Measurements from ENCODE around the gene COG5. TPM values are rescaled to one million over a fixed set of nuclear protein-coding genes. Genes with fewer than 3 reads are reported as not detected.
A peak's percentile ranks its signal among the peaks of the same experiment; 100 is the strongest.

The COG5 gene
- total and polyA plus RNA-seq, 5 experiments from 2014 or later, result 24.3 to 64.6 (median 30.9) TPM

DNA sequence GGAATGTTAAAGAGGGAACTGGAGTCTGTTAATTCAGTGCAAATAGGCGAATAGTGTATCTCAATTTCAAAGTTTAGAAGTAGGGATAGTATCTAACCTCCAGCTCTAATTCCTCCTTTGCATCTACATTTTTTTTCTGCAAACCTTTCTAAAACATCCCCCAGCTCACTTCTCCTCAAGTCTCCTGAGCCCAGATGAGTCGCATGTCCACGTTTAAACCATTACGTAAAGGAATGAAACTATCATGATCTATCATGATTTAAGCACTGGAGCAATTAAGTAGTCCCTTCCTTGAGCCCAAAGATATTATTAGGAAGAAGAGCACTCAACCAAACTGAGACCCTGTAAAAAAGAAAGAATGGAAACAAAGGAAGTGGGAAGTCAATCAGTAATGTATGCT, 64.0 kb downstream of the COG5 start:
- peaks cover 12 to 37% (median 29%) of the 10 kb centered on the region in 4 donors for H3K4me1 Mint-ChIP-seq
- H3K27ac Mint-ChIP-seq, result no peak overlapping the region
- ATAC-seq, result no peak
- POLR2A ChIA-PET, result no interaction called here
- H3K27me3 Mint-ChIP-seq, result no peaks in the 10 kb centered on the region
- no peak for DNase-seq
- H3K36me3 Mint-ChIP-seq, result peaks cover 0 to 18% (median 4%) of the 10 kb centered on the region in 3 donors
- no peak overlapping the region for H3K4me3 Mint-ChIP-seq
- peaks cover 0 to 14% (median 0%) of the 10 kb centered on the region in 9 donors for H3K9me3 Mint-ChIP-seq

DNA sequence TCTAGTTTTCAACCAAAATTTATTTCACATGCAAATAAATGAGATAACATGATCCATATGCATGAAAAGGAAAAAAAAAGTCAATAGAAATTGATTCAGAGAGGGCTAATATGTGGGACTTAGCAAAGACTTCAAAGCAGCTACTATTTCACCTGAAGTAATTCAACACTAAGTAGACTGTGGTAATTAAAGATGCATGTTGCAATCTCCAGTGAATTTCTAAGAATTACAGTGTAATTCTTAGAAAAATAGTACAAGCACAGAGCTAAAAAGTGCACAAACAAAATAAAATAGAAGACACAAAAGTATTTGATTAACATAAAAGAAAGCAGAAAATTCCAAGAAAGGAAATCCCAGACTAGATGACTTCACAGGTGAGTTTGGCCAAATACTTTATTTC, 68.2 kb downstream of the COG5 start:
- POLR2A ChIA-PET, result no interaction called here
- H3K36me3 Mint-ChIP-seq, result peaks cover 0 to 23% (median 16%) of the 10 kb centered on the region in 3 donors
- H3K27me3 Mint-ChIP-seq, result no peaks in the 10 kb centered on the region
- no peak overlapping the region for H3K4me3 Mint-ChIP-seq
- ATAC-seq (no peak), DNase-seq (no peak)
- H3K27ac Mint-ChIP-seq, result no peak overlapping the region
- H3K4me1 Mint-ChIP-seq, result peaks cover 23 to 58% (median 32%) of the 10 kb centered on the region in 4 donors
- peaks cover 0 to 14% (median 0%) of the 10 kb centered on the region in 9 donors for H3K9me3 Mint-ChIP-seq

DNA sequence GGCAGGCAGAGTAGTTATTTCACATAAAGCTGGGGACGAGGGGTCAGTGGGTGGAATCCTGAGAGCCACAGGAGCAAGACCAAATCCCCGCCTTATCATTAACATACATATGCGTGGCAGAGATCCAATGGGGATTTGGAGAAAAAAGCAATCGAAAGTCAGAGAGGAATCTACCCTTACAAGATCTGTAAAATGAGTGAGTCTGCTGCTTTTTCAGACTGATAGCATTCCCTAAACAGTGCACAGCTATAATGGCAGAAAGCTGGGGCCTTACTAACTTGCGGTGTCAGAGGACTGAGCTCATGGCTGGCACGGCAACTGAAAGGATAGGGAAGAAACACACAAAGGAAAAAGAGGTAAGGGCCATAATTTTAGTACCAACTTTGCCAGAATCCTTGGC, 68.8 kb downstream of the COG5 start:
- peak overlapping the region in 1 of 10 donors; percentile 16 for H3K4me3 Mint-ChIP-seq
- ATAC-seq (no peak), DNase-seq (no peak)
- H3K27ac Mint-ChIP-seq, result peak overlapping the region in 2 of 10 donors; percentile 6 to 63
- H3K36me3 Mint-ChIP-seq, result peaks cover 0 to 23% (median 17%) of the 10 kb centered on the region in 3 donors
- H3K9me3 Mint-ChIP-seq, result peaks cover 0 to 13% (median 0%) of the 10 kb centered on the region in 9 donors
- POLR2A ChIA-PET, result no interaction called here
- H3K27me3 Mint-ChIP-seq, result no peaks in the 10 kb centered on the region
- peaks cover 27 to 62% (median 35%) of the 10 kb centered on the region in 4 donors for H3K4me1 Mint-ChIP-seq

DNA sequence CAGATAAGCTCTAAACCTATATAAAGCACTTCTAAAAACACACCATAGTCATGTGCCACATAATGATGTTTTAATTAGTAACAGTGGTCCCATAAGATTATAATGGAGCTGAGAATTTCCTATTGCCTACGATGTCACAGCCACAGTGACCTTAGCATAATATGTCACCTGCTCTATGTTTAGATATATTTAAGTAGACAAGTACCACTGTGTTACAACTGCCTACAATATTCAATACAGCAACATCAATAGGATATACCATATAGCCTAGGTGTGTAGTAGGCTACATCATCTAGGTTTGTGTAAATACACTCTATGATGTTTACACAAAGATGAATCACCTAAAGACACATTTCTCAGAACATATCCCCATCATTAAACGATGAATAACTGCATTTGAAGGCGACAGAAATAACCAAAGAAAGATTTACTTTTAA, 69.4 kb downstream of the COG5 start:
- peak overlapping the region in 1 of 10 donors; percentile 27 for H3K4me3 Mint-ChIP-seq
- H3K27me3 Mint-ChIP-seq, result no peaks in the 10 kb centered on the region
- no peak for DNase-seq
- H3K36me3 Mint-ChIP-seq, result peaks cover 0 to 20% (median 17%) of the 10 kb centered on the region in 3 donors
- no peak for ATAC-seq
- H3K27ac Mint-ChIP-seq, result no peak overlapping the region
- H3K9me3 Mint-ChIP-seq, result peaks cover 0 to 10% (median 0%) of the 10 kb centered on the region in 9 donors
- peaks cover 25 to 59% (median 35%) of the 10 kb centered on the region in 4 donors for H3K4me1 Mint-ChIP-seq
- POLR2A ChIA-PET, result no interaction called here

DNA sequence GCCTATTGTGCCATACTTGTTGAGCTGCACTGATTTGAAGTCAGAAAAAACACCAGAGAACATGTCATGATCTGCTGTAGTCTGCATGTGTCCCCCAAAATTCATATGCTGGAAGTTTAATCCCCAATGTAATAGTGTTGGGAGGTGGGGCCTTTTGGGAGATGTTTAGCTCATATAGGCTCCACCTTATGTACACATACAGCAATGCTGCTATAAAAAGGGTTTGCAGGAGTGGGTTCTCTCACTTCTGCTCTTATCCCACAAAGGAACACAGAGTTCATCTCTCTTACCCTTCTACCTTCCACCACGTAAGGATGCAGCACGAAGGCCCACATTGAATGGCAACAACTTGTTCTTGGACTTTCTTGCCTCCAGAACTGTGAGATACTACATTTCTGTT, 70.8 kb downstream of the COG5 start:
- no peak overlapping the region for H3K27ac Mint-ChIP-seq
- H3K4me3 Mint-ChIP-seq, result no peak overlapping the region
- POLR2A ChIA-PET, result interaction anchor here (0.8 kb wide), 1 partner anchor 230 kb away, joined by 3 read pairs; no protein-coding TSS in a partner anchor
- DNase-seq (no peak), ATAC-seq (no peak)
- H3K36me3 Mint-ChIP-seq, result peaks cover 0 to 15% (median 12%) of the 10 kb centered on the region in 3 donors
- peaks cover 23 to 58% (median 32%) of the 10 kb centered on the region in 4 donors for H3K4me1 Mint-ChIP-seq
- H3K9me3 Mint-ChIP-seq, result peaks cover 0 to 6% (median 0%) of the 10 kb centered on the region in 9 donors
- H3K27me3 Mint-ChIP-seq, result no peaks in the 10 kb centered on the region

DNA sequence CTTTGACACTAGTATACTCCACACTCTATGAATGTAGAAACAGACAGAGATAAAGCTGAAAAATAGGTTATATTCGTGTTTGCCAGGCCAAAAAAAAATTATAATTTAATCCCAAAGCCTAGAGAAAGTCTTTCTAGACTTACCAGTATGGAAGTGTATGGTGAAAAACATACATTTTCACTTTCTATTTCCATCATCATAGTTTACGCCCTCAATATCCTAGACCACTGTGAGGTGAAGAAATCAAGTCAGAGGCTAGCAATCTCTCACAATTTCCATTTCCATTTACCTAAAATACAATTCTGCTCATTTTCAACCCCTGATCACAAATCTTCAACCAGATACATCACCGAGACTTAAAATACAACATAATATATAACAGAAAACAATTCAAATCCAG, 77.7 kb downstream of the COG5 start:
- ATAC-seq, result no peak
- no peaks in the 10 kb centered on the region for H3K9me3 Mint-ChIP-seq
- peaks cover 13 to 28% (median 14%) of the 10 kb centered on the region in 4 donors for H3K4me1 Mint-ChIP-seq
- no peaks in the 10 kb centered on the region for H3K27me3 Mint-ChIP-seq
- POLR2A ChIA-PET, result no interaction called here
- DNase-seq, result no peak
- H3K27ac Mint-ChIP-seq, result peak overlapping the region in 1 of 10 donors; percentile 24
- H3K4me3 Mint-ChIP-seq, result peak overlapping the region in 1 of 10 donors; percentile 38
- H3K36me3 Mint-ChIP-seq, result peaks cover 0 to 6% (median 0%) of the 10 kb centered on the region in 3 donors

DNA sequence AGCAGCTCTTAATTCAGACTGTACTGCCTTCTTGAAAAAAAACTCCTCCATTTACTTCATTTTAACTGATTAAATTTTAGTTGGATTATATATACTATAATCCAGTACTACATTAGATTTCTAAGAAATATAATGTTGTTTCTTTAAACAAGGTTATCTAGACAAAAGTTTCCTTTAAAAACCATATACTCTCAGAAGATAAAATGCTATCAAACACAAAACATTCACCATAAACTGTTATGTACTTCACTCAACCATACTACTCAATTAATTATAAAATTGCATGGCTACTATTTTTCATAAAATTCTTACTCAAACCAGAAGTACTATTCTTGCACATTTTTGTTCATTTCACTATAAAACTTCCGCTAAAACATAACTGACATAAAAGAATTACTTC, 81.1 kb downstream of the COG5 start:
- DNase-seq (no peak), ATAC-seq (no peak)
- Mint-ChIP-seq H3K36me3 (peaks cover 0 to 2% (median 0%) of the 10 kb centered on the region in 3 donors), H3K27ac (no peak overlapping the region), H3K9me3 (no peaks in the 10 kb centered on the region), H3K4me3 (no peak overlapping the region), H3K27me3 (no peaks in the 10 kb centered on the region), H3K4me1 (peaks cover 10 to 17% (median 12%) of the 10 kb centered on the region in 4 donors)
- POLR2A ChIA-PET, result no interaction called here

DNA sequence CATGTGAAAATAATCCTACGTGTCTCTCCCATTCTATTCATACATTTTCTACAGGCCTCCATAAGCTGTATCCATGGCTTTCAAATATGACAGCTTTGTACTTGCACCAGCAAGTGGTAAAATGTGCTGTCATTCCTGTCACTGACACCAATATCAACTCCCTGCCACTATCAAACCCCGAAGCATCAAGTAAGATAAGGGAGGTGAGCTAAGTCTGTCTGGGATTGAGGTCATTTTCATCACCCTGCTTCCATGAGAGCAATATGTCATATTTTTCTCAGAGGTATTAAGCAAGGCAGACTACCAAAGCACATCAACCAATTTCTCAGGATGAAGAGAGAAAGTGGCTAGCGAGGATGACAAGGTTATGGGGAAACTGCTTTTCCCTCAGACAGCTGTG, 82.8 kb downstream of the COG5 start:
- POLR2A ChIA-PET, result no interaction called here
- no peaks in the 10 kb centered on the region for H3K9me3 Mint-ChIP-seq
- no peak for DNase-seq
- H3K4me3 Mint-ChIP-seq, result no peak overlapping the region
- peaks cover 6 to 12% (median 7%) of the 10 kb centered on the region in 4 donors for H3K4me1 Mint-ChIP-seq
- no peaks in the 10 kb centered on the region for H3K27me3 Mint-ChIP-seq
- no peaks in the 10 kb centered on the region for H3K36me3 Mint-ChIP-seq
- no peak for ATAC-seq
- H3K27ac Mint-ChIP-seq, result no peak overlapping the region

DNA sequence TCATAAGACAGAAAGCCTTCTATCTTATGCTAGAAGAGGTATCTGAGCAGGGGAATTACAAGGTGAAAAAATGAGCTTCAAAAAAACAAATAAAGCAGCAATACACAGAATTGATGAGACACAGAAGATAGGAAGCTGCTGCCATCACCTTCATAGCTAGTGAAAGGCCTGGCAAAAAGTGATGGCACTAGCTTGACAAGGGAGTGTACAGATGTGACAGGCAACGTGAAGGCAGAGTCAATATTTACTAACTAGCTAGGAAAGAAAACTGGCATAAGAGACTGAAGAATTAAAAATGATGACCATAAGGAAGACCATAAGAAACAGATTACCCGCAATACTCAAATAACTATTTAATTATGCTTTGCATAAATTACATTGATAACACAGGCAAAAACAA, 84.4 kb downstream of the COG5 start:
- DNase-seq (no peak), ATAC-seq (no peak)
- Mint-ChIP-seq H3K27ac (no peak overlapping the region), H3K4me1 (peaks cover 0 to 9% (median 5%) of the 10 kb centered on the region in 4 donors), H3K27me3 (no peaks in the 10 kb centered on the region), H3K9me3 (no peaks in the 10 kb centered on the region), H3K4me3 (no peak overlapping the region), H3K36me3 (peaks cover 0 to 3% (median 0%) of the 10 kb centered on the region in 3 donors)
- POLR2A ChIA-PET, result no interaction called here

DNA sequence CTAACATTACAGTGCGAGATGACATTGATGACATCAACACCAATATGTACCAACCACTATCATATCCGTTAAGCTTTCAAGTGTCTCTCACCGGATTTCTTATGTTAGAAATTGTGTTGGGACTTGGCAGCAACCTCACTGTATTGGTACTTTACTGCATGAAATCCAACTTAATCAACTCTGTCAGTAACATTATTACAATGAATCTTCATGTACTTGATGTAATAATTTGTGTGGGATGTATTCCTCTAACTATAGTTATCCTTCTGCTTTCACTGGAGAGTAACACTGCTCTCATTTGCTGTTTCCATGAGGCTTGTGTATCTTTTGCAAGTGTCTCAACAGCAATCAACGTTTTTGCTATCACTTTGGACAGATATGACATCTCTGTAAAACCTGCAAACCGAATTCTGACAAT, 89.6 kb downstream of the COG5 start:
- DNase-seq (no peak), ATAC-seq (no peak)
- POLR2A ChIA-PET, result no interaction called here
- peaks cover under 1 to 10% (median 8%) of the 10 kb centered on the region in 4 donors for H3K4me1 Mint-ChIP-seq
- no peaks in the 10 kb centered on the region for H3K9me3 Mint-ChIP-seq
- no peak overlapping the region for H3K27ac Mint-ChIP-seq
- no peak overlapping the region for H3K4me3 Mint-ChIP-seq
- peaks cover 0 to 4% (median 0%) of the 10 kb centered on the region in 3 donors for H3K36me3 Mint-ChIP-seq
- no peaks in the 10 kb centered on the region for H3K27me3 Mint-ChIP-seq

DNA sequence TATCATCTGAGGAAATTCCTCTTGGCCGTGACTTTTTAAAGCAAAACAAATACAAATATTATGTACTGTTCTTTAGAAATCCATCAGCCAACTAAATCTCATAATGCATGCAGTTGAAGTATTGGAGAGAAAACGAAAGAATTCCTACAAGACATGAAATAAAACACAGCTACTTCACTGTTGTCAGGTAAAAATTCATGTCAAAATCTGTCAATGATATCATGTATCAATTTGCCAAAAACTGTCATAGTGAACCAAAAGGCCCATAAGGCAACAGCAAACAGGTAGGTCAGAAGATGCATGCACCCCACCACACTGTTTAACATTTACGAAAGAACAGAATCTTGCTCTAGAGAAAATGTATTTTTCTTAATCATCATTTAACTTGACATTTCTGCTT, 91.6 kb downstream of the COG5 start:
- DNase-seq (no peak), ATAC-seq (no peak)
- no peak overlapping the region for H3K27ac Mint-ChIP-seq
- POLR2A ChIA-PET, result no interaction called here
- no peaks in the 10 kb centered on the region for H3K9me3 Mint-ChIP-seq
- H3K27me3 Mint-ChIP-seq, result no peaks in the 10 kb centered on the region
- H3K4me1 Mint-ChIP-seq, result peaks cover 0 to 13% (median 8%) of the 10 kb centered on the region in 4 donors
- peaks cover 0 to 4% (median 0%) of the 10 kb centered on the region in 3 donors for H3K36me3 Mint-ChIP-seq
- no peak overlapping the region for H3K4me3 Mint-ChIP-seq

DNA sequence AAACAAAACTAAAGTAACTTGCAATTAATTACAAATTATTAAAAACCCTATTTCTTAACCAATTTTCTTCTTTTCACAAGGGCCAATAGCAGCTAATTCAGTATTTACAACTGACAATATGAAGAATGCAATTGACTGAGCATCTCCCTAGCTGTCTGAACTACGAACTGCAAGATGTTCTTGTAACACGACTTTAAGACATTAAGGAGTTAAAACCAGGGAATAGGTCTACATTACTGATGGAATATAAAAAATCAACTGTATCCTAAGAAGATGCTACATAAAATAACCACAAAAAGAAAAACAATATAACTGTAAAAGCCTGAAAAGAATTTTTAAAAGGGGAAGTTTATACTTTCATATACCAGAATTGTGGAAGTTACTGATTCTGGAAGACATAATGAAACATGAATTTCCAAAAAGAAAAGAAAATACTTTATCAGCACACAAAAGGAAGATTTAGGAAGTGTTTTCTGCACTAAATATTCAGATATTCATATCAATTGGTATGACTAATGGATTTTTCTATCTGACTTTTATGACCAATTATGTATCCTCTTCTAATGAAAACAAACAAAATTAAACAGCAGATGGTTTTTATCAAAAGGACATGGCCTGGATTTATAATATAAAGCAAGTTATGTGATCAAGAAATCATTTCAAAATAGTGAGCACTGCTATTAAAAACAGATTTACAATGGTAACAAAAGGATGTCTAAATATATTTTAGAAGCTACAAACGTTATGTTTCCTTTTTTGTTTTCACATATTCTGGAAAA, 92.2 kb downstream of the COG5 start:
- POLR2A ChIA-PET, result no interaction called here
- Mint-ChIP-seq H3K9me3 (no peaks in the 10 kb centered on the region), H3K4me3 (no peak overlapping the region), H3K4me1 (peaks cover 0 to 13% (median 8%) of the 10 kb centered on the region in 4 donors), H3K27me3 (no peaks in the 10 kb centered on the region), H3K36me3 (peaks cover 0 to 4% (median 0%) of the 10 kb centered on the region in 3 donors), H3K27ac (no peak overlapping the region)
- DNase-seq (no peak), ATAC-seq (no peak)

DNA sequence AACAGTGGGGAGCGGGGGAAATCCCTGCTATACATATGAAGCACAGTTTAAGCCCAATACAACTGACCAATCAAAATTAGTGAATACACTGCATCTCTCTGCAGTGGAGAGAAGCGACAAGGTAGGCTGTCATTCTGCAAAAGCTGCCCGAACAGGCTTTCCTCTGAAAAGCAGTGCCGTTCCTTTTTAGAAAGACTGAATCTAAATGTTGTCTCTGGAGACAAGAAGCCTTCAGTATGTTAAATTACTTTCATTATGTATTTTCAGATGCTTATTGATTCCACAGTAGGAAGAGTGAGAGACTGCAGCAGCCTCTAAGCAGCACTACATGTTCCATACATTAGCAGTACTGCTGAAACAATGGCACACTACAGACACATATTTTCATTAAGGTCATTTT, 93.8 kb downstream of the COG5 start, which contains the start of gene GPR22:
TSS of gene GPR22 (plus strand) at position 129 of the 400 bp plus-strand sequence. CDS start 4,004 bp downstream, outside the sequence.
- POLR2A ChIA-PET, result no interaction called here
- DNase-seq (no peak), ATAC-seq (no peak)
- H3K36me3 Mint-ChIP-seq, result peaks cover 0 to 4% (median 0%) of the 10 kb centered on the region in 3 donors
- H3K4me3 Mint-ChIP-seq, result no peak within 1 kb of the TSS
- H3K27ac Mint-ChIP-seq, result no peak within 1 kb of the TSS
- peaks cover 0 to 13% (median 9%) of the 10 kb centered on the region in 4 donors for H3K4me1 Mint-ChIP-seq
- H3K9me3 Mint-ChIP-seq, result no peaks in the 10 kb centered on the region
- H3K27me3 Mint-ChIP-seq, result no peaks in the 10 kb centered on the region
